OCI-M2 (cell line): ENCODE results near the gene CENPN.

Source experiments
- DNase-seq: peaks from one replicate; lab custom pipeline; 2025; ENCODE audit not compliant: unreplicated experiment; lab: John Stamatoyannopoulos, UW

Gene CENPN, protein sequence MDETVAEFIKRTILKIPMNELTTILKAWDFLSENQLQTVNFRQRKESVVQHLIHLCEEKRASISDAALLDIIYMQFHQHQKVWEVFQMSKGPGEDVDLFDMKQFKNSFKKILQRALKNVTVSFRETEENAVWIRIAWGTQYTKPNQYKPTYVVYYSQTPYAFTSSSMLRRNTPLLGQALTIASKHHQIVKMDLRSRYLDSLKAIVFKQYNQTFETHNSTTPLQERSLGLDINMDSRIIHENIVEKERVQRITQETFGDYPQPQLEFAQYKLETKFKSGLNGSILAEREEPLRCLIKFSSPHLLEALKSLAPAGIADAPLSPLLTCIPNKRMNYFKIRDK

DNA sequence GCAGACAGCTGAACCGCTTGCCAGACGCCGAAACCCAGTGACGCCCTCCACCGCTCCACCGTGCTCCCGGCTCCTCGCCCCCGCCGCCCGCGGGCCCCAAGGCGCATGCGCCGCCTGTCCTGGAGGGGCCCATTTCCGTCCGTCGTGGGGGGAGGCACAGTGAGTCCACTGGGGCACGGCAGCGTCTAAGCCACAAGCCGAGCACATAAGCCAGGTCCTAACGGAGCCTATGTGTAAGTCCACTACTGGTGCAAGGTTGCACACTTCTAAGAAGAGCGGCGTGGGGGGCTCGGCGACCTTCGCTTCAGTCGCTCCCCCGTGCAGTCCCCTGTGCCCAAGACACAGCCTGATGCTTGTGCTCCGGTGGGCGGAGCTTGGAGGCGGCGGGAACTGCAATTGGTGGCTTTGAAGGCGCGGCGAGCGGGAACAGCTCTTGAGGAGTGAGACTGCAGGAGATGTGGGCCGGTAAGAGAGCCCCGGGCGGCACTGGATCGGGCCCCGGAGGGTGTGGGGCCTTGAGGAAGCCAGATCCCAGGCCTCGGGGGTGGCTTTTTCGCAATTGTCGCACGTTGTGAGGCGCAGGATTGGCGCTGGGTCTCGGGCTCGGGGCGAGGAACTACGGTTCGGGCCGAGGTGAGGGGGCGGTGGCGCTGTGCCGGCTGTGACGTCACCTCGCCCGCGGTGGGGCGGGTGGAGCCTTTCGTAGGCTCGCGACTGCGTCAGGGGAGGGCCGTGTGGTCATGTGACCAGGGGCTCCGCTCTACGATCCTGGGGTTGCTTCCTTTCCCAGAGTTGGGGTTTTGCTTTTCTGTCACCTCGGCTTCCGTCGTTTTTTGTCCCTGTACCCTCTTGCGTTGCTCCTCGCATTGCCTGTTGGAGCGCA, at the start of gene CENPN, which contains the start of gene CMC2:
Gene CENPN, plus strand, starts transcription at position 402 of the 883 bp plus-strand sequence. CDS start 4,726 bp downstream, outside the sequence.
Gene CMC2, minus strand, starts transcription at position 73 of the 883 bp plus-strand sequence. CDS start 9,491 bp downstream, outside the sequence.
- DNase-seq, result peak; percentile 52

DNA sequence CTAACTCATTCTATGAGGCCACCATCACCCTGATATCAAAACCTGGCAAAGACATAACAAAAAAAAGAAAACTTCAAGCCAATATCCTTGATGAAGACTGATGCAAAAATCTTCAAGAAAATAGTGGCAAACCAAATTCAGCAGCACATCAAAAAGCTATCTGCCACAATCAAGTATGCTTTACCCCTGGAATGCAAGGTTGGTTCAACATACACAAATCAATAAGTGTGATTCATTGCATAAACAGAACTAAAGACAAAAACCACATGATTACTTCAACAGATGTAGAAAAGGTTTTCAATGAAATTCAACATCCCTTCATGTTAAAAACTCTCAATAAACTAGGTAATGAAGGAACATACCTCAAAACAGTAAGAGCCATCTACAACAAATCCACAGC, 48.7 kb upstream of the CENPN start:
- no peak for DNase-seq

DNA sequence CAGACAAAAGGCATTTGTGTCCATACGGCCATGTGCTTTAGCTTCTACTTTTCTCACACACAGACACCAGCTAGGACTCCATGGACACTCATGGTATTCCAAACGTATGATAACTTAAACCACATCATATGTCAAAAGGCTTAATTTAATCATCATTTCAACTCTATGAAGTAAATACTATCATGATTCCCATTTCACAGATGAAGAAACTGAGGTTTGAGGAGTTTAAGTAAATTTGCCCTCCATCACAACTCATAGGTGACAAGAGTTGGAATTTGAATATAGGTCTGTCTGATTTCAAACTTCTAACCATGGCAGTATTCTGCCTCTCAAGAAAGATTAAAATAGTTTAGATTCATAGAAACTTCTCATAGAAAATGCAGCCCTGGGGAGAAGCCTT, 44.1 kb upstream of the CENPN start:
- DNase-seq, result no peak

GRCh38 chr16:80964351-80964750, 42.7 kb upstream of the CENPN start:
- no peak for DNase-seq

- DNase-seq, result no peak
Measured at GRCh38 chr16:80966617-80967016, 40.4 kb upstream of the CENPN start.

- DNase-seq, result no peak
Measured at GRCh38 chr16:80968386-80969113, 38.5 kb upstream of the CENPN start.

GRCh38 chr16:80969114-80969484, 37.9 kb upstream of the CENPN start:
- DNase-seq, result no peak

GRCh38 chr16:80971819-80972218, 35.2 kb upstream of the CENPN start:
- no peak for DNase-seq

DNA sequence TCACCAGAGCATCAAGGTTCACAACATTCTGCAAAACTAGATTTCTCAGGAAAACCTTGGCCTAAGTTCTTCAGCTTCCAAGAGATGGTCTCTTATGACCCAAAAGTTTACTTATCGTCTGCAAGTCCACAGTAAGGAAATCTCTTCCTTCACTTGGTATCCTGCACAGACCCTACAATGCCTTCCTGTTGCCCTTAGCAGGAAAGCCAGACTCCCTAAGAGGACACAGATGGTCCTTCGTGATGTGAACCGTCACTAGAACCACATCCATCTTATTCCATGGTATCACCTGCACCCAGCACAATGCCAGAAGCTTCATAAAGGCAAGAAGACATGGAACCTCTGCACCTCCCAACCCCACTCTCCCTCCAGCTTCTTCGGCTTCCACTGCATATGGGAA, 34.4 kb upstream of the CENPN start:
- DNase-seq, result no peak

DNA sequence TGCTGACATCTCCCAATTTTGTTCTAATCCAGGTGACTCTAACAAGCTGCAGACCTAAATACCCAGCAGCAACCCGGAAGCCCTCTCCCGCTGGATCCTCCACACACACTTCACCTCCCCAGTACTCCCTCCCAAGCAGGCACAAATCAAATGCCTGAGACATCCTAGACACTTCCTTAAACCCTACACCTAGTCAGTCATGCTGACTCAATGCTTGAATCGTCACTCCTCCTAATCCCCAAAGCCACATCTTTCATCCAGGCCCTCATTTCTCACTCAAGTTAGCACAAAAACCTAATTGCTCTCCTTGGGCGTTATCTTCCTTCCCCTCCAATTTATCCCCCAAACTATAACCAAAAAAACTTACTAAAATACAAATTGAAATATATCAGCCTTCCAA, 33.0 kb upstream of the CENPN start:
- DNase-seq, result no peak

DNA sequence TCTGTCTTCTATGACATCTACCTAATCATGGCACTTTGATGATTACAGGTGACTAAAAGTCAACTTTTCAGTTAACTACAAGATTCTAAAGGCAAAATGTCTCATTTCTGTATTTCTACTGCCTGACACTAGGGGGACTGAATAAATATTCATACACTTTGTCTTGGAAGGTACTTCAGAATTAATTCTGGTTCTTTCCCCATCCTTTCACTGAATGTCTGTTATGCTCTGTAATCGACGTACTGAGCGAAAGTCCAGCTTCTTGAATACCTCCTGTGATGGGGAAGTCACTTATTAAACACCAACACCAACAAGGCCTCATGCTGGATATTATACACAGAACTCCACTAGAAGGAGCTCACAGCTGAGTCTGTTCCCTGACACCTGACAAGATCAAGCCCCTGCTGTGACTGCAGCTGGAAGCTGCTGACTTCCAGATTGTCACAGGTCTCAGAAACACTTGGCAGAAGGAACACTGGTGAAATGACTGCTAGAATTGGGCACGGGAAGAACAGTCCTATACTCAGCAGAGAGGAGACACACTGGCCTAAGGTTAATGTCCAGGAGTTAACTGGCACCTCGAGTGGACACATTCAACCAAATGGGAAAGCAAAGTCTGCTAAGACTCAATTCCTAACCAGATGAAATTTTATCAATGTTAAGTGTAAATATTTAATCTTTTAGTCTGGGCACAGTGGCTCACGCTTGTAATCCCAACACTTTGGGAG, 32.2 kb upstream of the CENPN start:
- no peak for DNase-seq

- no peak for DNase-seq
Measured at GRCh38 chr16:80976946-80977345, 30.1 kb upstream of the CENPN start.

DNA sequence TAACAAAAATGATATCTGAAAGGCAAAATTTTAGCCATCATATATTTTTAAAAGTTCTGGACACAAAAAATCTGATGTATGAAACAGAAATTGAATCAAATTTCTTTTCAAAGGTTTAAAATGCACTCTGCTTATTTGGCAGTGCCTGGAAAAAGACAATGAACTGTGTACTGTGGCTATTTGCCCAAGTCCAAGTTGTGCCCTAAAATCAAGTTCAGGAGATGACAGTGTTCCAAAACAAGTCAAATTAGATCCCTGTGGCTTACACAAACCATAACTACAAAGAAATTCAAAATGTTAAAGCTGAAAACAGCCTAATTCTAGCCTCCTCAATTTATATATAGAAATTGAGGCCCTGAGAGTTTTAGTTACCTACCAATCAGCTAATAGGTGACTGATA, 25.9 kb upstream of the CENPN start:
- no peak for DNase-seq

DNA sequence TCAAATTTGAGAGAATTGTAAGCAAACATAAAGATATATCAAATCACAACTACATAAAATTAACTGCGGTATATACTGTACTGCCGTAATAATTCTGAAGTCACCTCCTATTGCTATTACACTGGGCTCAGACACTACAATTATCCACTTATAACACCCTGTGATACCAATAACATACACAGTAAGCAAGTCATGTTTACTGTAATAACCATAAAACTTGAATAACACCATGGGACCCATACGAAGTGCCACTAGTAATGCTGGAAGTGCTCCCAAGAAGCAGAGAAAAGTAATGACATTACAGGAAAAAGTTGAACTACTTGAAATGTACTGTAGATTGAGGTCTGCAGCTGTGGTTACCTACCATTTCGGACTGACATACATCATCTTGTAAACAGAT, 24.4 kb upstream of the CENPN start:
- DNase-seq, result no peak

- no peak for DNase-seq
Measured at GRCh38 chr16:80984124-80984892, 22.7 kb upstream of the CENPN start.

GRCh38 chr16:80985611-80986010, 21.4 kb upstream of the CENPN start:
- DNase-seq, result no peak

DNA sequence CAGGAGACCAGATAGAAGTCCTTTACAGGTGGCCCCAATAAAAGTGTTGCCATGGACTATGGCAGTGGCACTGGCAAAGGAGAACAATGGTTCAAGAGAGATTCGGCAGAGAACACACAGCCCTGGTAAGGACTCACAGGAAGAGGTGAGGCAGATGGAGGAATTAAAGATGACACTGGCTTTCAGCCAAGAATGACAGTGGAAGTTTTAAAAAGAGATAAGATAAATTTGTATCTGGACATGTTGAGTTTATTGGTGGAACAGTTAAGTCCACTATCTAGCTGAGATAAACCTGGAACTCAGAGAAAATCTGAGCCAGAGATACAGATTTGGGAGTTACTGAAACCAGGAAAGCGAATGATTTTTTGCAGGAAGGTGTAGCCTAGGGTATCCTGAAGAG, 20.5 kb upstream of the CENPN start:
- no peak for DNase-seq

GRCh38 chr16:80988756-80989155, 18.3 kb upstream of the CENPN start:
- DNase-seq, result no peak

GRCh38 chr16:80989801-80990200, 17.2 kb upstream of the CENPN start:
- no peak for DNase-seq

GRCh38 chr16:80990577-80990976, 16.4 kb upstream of the CENPN start:
- no peak for DNase-seq
